ENCODE measurements around the gene SH2D3A.

The SH2D3A gene

DNA sequence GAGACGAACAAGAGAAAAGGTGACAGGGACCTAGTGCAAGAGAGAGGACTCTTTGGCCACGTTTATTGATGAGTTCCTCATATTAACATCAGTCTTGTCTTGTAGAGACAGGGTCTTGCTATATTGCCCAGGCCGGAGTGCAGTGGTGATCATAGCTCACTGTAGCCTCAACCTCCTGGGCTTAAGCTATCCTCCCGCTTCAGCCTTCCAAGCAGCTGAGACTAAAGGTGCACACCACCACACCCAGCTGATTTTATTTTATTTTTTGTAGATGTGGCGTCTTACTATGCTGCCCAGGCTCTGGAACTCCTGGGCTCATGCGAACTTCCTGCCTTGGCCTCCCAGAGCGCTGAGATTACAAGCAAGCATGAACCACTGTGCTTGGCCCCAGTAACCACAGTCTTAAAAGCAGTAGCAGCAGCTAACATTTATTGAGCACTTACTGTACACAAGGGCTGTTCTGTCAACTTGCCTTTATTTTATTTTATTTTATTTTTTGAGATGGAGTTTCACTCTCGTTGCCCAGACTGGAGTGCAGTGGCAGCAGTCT, 1.1 kb upstream of the SH2D3A start:
- H3K79me2 ChIP-seq (ENCODE audit: insufficient read depth, low read length) = peaks cover 6% of the 10 kb centered on the region; the same call in 1 of the 2 replicates
- no peak overlapping the region for H2AFZ ChIP-seq (ENCODE audit: low read length)
- H3K4me3 ChIP-seq (ENCODE audit: low read depth, low read length, poor library complexity, severe bottlenecking) = peak overlapping the region; percentile 81
- H4K20me1 ChIP-seq (ENCODE audit: insufficient read depth, low read length) = no peaks in the 10 kb centered on the region
- H3K4me2 ChIP-seq (ENCODE audit: low read length) = peak overlapping the region; percentile 100
- peaks cover 32% of the 10 kb centered on the region for H3K4me1 ChIP-seq (ENCODE audit: insufficient read depth, low read length, severe bottlenecking)
- H3K9me3 ChIP-seq (ENCODE audit: low read length) = no peaks in the 10 kb centered on the region
- peak overlapping the region; percentile 49; the same call in 1 of the 2 replicates for H3K9ac ChIP-seq (ENCODE audit: low read length)
- H3K36me3 ChIP-seq (ENCODE audit: insufficient read depth, low read length) = no peaks in the 10 kb centered on the region
- H3K27ac ChIP-seq (ENCODE audit: low read depth, low read length, poor library complexity, severe bottlenecking) = peak overlapping the region; percentile 66
- TF ChIP-seq, protein P1, sequence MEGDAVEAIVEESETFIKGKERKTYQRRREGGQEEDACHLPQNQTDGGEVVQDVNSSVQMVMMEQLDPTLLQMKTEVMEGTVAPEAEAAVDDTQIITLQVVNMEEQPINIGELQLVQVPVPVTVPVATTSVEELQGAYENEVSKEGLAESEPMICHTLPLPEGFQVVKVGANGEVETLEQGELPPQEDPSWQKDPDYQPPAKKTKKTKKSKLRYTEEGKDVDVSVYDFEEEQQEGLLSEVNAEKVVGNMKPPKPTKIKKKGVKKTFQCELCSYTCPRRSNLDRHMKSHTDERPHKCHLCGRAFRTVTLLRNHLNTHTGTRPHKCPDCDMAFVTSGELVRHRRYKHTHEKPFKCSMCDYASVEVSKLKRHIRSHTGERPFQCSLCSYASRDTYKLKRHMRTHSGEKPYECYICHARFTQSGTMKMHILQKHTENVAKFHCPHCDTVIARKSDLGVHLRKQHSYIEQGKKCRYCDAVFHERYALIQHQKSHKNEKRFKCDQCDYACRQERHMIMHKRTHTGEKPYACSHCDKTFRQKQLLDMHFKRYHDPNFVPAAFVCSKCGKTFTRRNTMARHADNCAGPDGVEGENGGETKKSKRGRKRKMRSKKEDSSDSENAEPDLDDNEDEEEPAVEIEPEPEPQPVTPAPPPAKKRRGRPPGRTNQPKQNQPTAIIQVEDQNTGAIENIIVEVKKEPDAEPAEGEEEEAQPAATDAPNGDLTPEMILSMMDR (IDR thresholded peaks at IDR 0.05; ENCODE audit: low read length) = no peak
- TF ChIP-seq EZH2 (IDR thresholded peaks at IDR 0.05; ENCODE audit: borderline replicate concordance, low read length) = no peak
- no peaks in the 10 kb centered on the region for H3K9me2 ChIP-seq (ENCODE audit: low read depth, low read length)
- no peaks in the 10 kb centered on the region for H3K27me3 ChIP-seq (ENCODE audit: insufficient read depth, low read length)
- H3F3A ChIP-seq (ENCODE audit: insufficient read depth, low read length) = 0 out of 2 replicates have a peak, but pooled peaks cover 4% of the 10 kb centered on the region

DNA sequence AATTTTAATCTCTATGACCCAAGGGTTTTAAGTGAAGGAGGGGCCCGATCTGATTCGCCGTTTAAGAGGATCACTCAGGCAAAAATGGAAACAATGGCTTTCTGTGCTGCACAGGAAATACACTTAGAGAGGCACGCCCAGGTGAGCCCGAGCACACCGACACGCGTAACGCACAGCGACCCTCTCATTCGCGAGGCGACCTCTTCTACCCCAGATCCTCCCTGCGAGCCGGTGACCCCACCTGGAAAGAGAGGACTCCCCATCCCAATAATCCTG, 216 bp downstream of the SH2D3A start:
- H3K4me2 ChIP-seq (ENCODE audit: low read length) = peak overlapping the region; percentile 100
- no peak overlapping the region for H2AFZ ChIP-seq (ENCODE audit: low read length)
- no peaks in the 10 kb centered on the region for H3K79me2 ChIP-seq (ENCODE audit: insufficient read depth, low read length)
- no peaks in the 10 kb centered on the region for H3K9me3 ChIP-seq (ENCODE audit: low read length)
- H3K4me3 ChIP-seq (ENCODE audit: low read depth, low read length, poor library complexity, severe bottlenecking) = peak overlapping the region; percentile 81
- no peaks in the 10 kb centered on the region for H3K27me3 ChIP-seq (ENCODE audit: insufficient read depth, low read length)
- peak overlapping the region; percentile 78 for H3K9ac ChIP-seq (ENCODE audit: low read length)
- no peaks in the 10 kb centered on the region for H4K20me1 ChIP-seq (ENCODE audit: insufficient read depth, low read length)
- TF ChIP-seq, protein P1 (IDR thresholded peaks at IDR 0.05; ENCODE audit: low read length) = no peak
- no peak for TF ChIP-seq EZH2 (IDR thresholded peaks at IDR 0.05; ENCODE audit: borderline replicate concordance, low read length)
- H3K36me3 ChIP-seq (ENCODE audit: insufficient read depth, low read length) = no peaks in the 10 kb centered on the region; the same call in 1 of the 2 replicates
- peaks cover 28% of the 10 kb centered on the region for H3K4me1 ChIP-seq (ENCODE audit: insufficient read depth, low read length, severe bottlenecking)
- 0 out of 2 replicates have a peak, but pooled peaks cover 4% of the 10 kb centered on the region for H3F3A ChIP-seq (ENCODE audit: insufficient read depth, low read length)
- peak overlapping the region; percentile 79 for H3K27ac ChIP-seq (ENCODE audit: low read depth, low read length, poor library complexity, severe bottlenecking)
- H3K9me2 ChIP-seq (ENCODE audit: low read depth, low read length) = no peaks in the 10 kb centered on the region

DNA sequence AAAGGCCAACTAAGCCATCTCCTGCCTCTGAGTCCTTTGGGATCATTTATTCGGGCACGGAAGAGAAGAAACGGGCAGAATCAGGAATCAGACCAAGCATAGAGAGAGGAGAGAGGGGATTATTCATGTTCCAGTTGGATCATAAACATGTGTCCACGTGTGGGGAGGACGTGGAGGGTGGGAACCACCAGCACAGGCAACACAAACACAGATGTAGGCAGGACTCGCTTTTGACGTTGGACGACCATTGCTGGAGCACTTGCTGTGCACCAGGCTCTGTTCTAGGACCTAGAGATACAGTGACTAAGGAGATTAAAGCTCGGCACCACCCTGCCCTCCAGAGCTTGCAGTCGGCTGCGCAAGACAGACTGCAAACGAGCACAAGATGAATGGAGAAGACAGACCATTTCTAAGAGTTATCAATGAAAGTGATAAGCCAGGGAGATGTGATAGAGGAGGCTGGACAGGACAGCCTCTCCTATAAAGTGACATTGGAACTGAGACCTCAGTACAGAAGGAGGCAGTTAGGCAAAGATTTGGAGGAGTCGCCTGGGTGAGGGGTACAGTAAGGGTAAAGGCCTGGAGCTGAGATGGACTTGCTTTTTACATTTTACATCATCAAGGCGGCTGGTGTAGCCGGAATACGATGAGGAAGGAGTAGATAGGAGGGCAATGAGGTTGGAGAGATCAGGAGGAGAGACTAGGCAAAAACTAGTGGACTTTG, 716 bp downstream of the SH2D3A start:
- peak overlapping the region; percentile 78 for H3K9ac ChIP-seq (ENCODE audit: low read length)
- peak overlapping the region; percentile 100 for H3K4me2 ChIP-seq (ENCODE audit: low read length)
- no peaks in the 10 kb centered on the region for H3K79me2 ChIP-seq (ENCODE audit: insufficient read depth, low read length)
- H3K4me3 ChIP-seq (ENCODE audit: low read depth, low read length, poor library complexity, severe bottlenecking) = peak overlapping the region; percentile 81
- no peaks in the 10 kb centered on the region for H4K20me1 ChIP-seq (ENCODE audit: insufficient read depth, low read length)
- H3K36me3 ChIP-seq (ENCODE audit: insufficient read depth, low read length) = peaks cover 4% of the 10 kb centered on the region
- TF ChIP-seq EZH2 (IDR thresholded peaks at IDR 0.05; ENCODE audit: borderline replicate concordance, low read length) = no peak
- TF ChIP-seq, protein P1 (IDR thresholded peaks at IDR 0.05; ENCODE audit: low read length) = no peak
- no peak overlapping the region for H2AFZ ChIP-seq (ENCODE audit: low read length)
- no peaks in the 10 kb centered on the region for H3K9me2 ChIP-seq (ENCODE audit: low read depth, low read length)
- peak overlapping the region; percentile 79 for H3K27ac ChIP-seq (ENCODE audit: low read depth, low read length, poor library complexity, severe bottlenecking)
- no peaks in the 10 kb centered on the region for H3K27me3 ChIP-seq (ENCODE audit: insufficient read depth, low read length)
- H3K4me1 ChIP-seq (ENCODE audit: insufficient read depth, low read length, severe bottlenecking) = peaks cover 28% of the 10 kb centered on the region
- 0 out of 2 replicates have a peak, but pooled peaks cover 4% of the 10 kb centered on the region for H3F3A ChIP-seq (ENCODE audit: insufficient read depth, low read length)
- H3K9me3 ChIP-seq (ENCODE audit: low read length) = no peaks in the 10 kb centered on the region
